ENCODE measurements around the gene DUSP2. TPM values are rescaled to one million over a fixed set of nuclear protein-coding genes. Genes with fewer than 3 reads are reported as not detected.

Gene DUSP2
- total and polyA plus RNA-seq, 9 of the 15 experiments (the other 6 are each of a cell fraction or from before 2014, with no cell fraction given): 0.04 to 0.18 TPM; not detected in 7

DNA sequence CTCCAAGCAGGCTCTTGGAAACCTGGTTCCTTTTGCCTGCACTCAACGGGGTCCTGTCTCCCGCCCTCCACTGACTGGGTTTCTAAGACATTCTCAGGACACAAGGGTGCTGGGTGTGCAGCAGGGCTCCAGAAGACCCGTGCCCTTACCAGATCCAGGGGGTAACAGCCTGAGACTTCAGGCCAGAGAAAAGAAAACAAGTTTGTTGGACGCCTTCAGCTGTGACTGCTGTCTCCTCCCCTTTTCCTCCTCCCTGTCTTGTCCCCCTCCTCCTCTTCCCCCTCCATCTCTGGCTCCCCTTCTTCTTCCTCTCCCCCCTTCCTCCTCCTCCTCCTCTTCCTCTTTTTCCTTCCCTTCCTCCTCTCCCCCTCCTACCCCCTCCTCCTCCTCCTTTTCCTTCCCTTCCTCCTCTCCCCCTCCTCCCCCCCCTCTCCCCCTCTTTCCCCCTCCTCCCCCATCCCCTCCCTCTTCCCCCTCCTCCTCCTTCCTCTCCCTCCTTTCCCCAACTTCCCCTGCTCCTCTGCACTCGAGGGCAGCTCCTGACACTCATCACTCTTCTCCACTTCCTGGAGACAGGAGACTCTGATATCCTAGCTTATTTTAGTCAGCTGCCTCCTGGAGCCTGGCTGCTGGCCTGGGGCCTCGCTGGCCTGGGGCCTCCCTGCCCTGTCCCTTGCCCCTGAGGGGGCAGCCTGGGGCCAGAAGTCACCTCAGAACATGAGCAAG is 41.3 kb downstream of the DUSP2 start:
- H3K36me3 ChIP-seq (ENCODE audit: control insufficient read depth, insufficient read depth, low read length): no peaks in the 10 kb centered on the region
- 0% methylated on average over 5 of the region's 6 CpGs for WGBS (ENCODE audit: insufficient coverage, low coverage, missing lambda C conversion rate)
- ATAC-seq: no peak
- TF ChIP-seq BMI1 (IDR thresholded peaks at IDR 0.05; ENCODE audit: low read length) (no peak), NCOA6 (IDR thresholded peaks at IDR 0.05) (no peak)
- TF ChIP-seq, protein P1, sequence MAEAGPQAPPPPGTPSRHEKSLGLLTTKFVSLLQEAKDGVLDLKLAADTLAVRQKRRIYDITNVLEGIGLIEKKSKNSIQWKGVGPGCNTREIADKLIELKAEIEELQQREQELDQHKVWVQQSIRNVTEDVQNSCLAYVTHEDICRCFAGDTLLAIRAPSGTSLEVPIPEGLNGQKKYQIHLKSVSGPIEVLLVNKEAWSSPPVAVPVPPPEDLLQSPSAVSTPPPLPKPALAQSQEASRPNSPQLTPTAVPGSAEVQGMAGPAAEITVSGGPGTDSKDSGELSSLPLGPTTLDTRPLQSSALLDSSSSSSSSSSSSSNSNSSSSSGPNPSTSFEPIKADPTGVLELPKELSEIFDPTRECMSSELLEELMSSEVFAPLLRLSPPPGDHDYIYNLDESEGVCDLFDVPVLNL (CRISPR knock-in tag; IDR thresholded peaks at IDR 0.05; ENCODE audit: low read depth): no peak
- BruUV-seq (replicated peaks): no TSS peak
- H3K4me1 ChIP-seq (replicated peaks in 1 of 2; ENCODE audit: control insufficient read depth in 2 of 2, insufficient read depth in 2 of 2, low read length in 2 of 2): peaks cover 0 to 8% of the 10 kb centered on the region in 2 experiments; a peak in 2 of 5 replicates
- ChIA-PET CTCF (ENCODE audit: low intra/inter-chr PET ratio) (no interaction called here), POLR2A (interaction anchor here (1.2 kb wide), 1 partner anchor 11 kb away, joined by 4 read pairs; no protein-coding TSS in a partner anchor)
- H3K27me3 ChIP-seq (ENCODE audit: control insufficient read depth in 2 of 2, insufficient read depth in 2 of 2, low read length in 2 of 2): peaks cover 0 to 36% of the 10 kb centered on the region in 2 experiments; a peak in 3 of 5 replicates
- no peak overlapping the region for H2AFZ ChIP-seq (ENCODE audit: low read depth, low read length)
- no peaks in the 10 kb centered on the region for H3K9me1 ChIP-seq (ENCODE audit: control insufficient read depth, insufficient read depth, low read length)
- DNase-seq (ENCODE audit: extremely low read depth in 1 of 4, low spot score in 3 of 4): no peak
- peaks cover 3% of the 10 kb centered on the region; the same call in 1 of the 2 replicates for H4K20me1 ChIP-seq (replicated peaks; ENCODE audit: control insufficient read depth, insufficient read depth, low read length)
- no peak overlapping the region for H3K4me3 ChIP-seq
- in situ Hi-C loops (cut with MboI): no loop called here
- H3K9me3 ChIP-seq (replicated peaks; ENCODE audit: control insufficient read depth, insufficient read depth, low read depth, low read length): no peaks in the 10 kb centered on the region
- FAIRE-seq: no peak
- H3K4me2 ChIP-seq (ENCODE audit: insufficient read depth, low read length): no peak overlapping the region
- H3K79me2 ChIP-seq (ENCODE audit: control insufficient read depth, insufficient read depth, low read length): no peaks in the 10 kb centered on the region
- no peak overlapping the region for H3K9ac ChIP-seq (ENCODE audit: insufficient read depth in 1 of 2, low read depth in 2 of 2, low read length in 2 of 2)
- H3K27ac ChIP-seq (ENCODE audit: extremely low read depth, low read depth, low read length): no peak overlapping the region
- intact Hi-C loops (cut with micrococcal nuclease): no loop called here

DNA sequence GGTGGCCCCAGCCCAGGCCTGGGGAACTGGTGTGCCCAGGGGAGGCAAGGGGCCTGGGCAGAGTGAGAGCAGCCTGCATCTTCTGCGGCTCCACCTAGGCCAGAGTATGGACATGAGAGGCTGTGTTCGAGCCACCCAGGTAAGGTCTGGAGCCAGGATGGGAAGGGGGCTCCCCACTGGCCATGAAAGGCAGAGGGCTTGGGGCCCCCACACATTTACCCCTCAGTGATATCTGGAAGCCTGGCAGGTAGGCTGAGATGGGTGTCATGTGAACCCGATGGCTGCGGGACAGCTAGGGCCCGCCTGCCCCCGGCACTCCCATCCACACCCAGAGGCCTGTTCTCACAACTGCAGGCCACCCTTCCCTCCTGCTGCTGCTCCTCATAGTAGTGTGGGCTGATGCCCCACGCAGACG is 42.0 kb downstream of the DUSP2 start:
- peak; percentile 17; the same call in 1 of the 3 replicates for ATAC-seq
- Histone ChIP-seq H4K20me1 (replicated peaks; ENCODE audit: control insufficient read depth, insufficient read depth, low read length) (peaks cover 3% of the 10 kb centered on the region; the same call in 1 of the 2 replicates), H3K4me3 (no peak overlapping the region), H3K27me3 (ENCODE audit: control insufficient read depth in 2 of 2, insufficient read depth in 2 of 2, low read length in 2 of 2) (peaks cover 0 to 29% of the 10 kb centered on the region in 2 experiments; a peak in 3 of 5 replicates), H2AFZ (ENCODE audit: low read depth, low read length) (no peak overlapping the region), H3K9me3 (replicated peaks; ENCODE audit: control insufficient read depth, insufficient read depth, low read depth, low read length) (no peaks in the 10 kb centered on the region), H3K4me1 (replicated peaks in 1 of 2; ENCODE audit: control insufficient read depth in 2 of 2, insufficient read depth in 2 of 2, low read length in 2 of 2) (peaks cover 0 to 8% of the 10 kb centered on the region in 2 experiments; a peak in 1 of 5 replicates), H3K4me2 (ENCODE audit: insufficient read depth, low read length) (no peak overlapping the region), H3K9me1 (ENCODE audit: control insufficient read depth, insufficient read depth, low read length) (no peaks in the 10 kb centered on the region), H3K27ac (ENCODE audit: extremely low read depth, low read depth, low read length) (no peak overlapping the region), H3K36me3 (ENCODE audit: control insufficient read depth, insufficient read depth, low read length) (no peaks in the 10 kb centered on the region), H3K9ac (ENCODE audit: insufficient read depth in 1 of 2, low read depth in 2 of 2, low read length in 2 of 2) (no peak overlapping the region), H3K79me2 (ENCODE audit: control insufficient read depth, insufficient read depth, low read length) (no peaks in the 10 kb centered on the region)
- ChIA-PET POLR2A (no interaction called here), CTCF (ENCODE audit: low intra/inter-chr PET ratio) (no interaction called here)
- no peak for DNase-seq (ENCODE audit: extremely low read depth in 1 of 4, low spot score in 3 of 4)
- no peak for FAIRE-seq
- no TSS peak for BruUV-seq (replicated peaks)
- TF ChIP-seq, protein P2, sequence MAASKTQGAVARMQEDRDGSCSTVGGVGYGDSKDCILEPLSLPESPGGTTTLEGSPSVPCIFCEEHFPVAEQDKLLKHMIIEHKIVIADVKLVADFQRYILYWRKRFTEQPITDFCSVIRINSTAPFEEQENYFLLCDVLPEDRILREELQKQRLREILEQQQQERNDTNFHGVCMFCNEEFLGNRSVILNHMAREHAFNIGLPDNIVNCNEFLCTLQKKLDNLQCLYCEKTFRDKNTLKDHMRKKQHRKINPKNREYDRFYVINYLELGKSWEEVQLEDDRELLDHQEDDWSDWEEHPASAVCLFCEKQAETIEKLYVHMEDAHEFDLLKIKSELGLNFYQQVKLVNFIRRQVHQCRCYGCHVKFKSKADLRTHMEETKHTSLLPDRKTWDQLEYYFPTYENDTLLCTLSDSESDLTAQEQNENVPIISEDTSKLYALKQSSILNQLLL (CRISPR knock-in tag; IDR thresholded peaks at IDR 0.05; ENCODE audit: borderline replicate concordance): no peak
- TF ChIP-seq NFRKB (IDR thresholded peaks at IDR 0.05; ENCODE audit: low read depth) (no peak), BHLHE40 (IDR thresholded peaks at IDR 0.05; ENCODE audit: low read length) (no peak), SETDB1 (IDR thresholded peaks at IDR 0.05; ENCODE audit: low read length) (no peak), SNIP1 (IDR thresholded peaks at IDR 0.05; ENCODE audit: low read depth) (no peak)
- TF ChIP-seq, protein P3, sequence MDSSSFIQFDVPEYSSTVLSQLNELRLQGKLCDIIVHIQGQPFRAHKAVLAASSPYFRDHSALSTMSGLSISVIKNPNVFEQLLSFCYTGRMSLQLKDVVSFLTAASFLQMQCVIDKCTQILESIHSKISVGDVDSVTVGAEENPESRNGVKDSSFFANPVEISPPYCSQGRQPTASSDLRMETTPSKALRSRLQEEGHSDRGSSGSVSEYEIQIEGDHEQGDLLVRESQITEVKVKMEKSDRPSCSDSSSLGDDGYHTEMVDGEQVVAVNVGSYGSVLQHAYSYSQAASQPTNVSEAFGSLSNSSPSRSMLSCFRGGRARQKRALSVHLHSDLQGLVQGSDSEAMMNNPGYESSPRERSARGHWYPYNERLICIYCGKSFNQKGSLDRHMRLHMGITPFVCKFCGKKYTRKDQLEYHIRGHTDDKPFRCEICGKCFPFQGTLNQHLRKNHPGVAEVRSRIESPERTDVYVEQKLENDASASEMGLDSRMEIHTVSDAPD (CRISPR knock-in tag; IDR thresholded peaks at IDR 0.05): no peak
- intact Hi-C loops (cut with micrococcal nuclease) (no loop called here), in situ Hi-C loops (cut with MboI) (no loop called here)
- 11% methylated on average over 8 of the region's 8 CpGs for WGBS (ENCODE audit: insufficient coverage, low coverage, missing lambda C conversion rate)

Data from K562 (cell line).